PC-9 (cell line): ENCODE measurements around the gene WFIKKN1. TPM values are rescaled to one million over a fixed set of nuclear protein-coding genes. Genes with fewer than 3 reads are reported as not detected.
A peak's percentile ranks its signal among the peaks of the same experiment; 100 is the strongest.

Source experiments
- BruUV-seq: library from RNA; stranded (reverse); fragments of 400-500 nt; replicated peaks from 2 replicates; lab custom pipeline; 2021; lab: Mats Ljungman, UMichigan
- CTCF ChIA-PET: fragments of 300-600 bp; sonication (Branson Sonifier 250); formaldehyde crosslinking; loops from one replicate; lab custom pipeline; 2022; ENCODE audit warnings: antibody characterized with exemption; lab: Charles Lee
- POLR2A ChIA-PET: fragments of 300-600 bp; sonication (Branson Sonifier 250); formaldehyde crosslinking; loops from one replicate; lab custom pipeline; 2022; ENCODE audit warnings: antibody characterized with exemption; ENCODE audit not compliant: unreplicated experiment; lab: Charles Lee
- DNase-seq, 2 experiments: peaks; one replicate each; pipeline versions ENCODE4 v3.0.0 to v3.0.0-alpha.2; 2015 to 2022; ENCODE audit warnings: mixed read lengths in 1 of 2
- H2AFZ ChIP-seq: fragments of 200-600 bp; sonication (generic); 2 replicates; pipeline ENCODE4 v1.8.1; 2017; ENCODE audit warnings: antibody characterized with exemption
- H3F3A ChIP-seq: fragments of 200-600 bp; sonication (generic); 2 replicates; pipeline ENCODE4 v1.8.1; 2017; ENCODE audit warnings: antibody characterized with exemption, mild to moderate bottlenecking, low read depth; ENCODE audit not compliant: insufficient read depth
- H3K27ac ChIP-seq: fragments of 200-600 bp; sonication (generic); 2 replicates; pipeline ENCODE4 v1.6.1; 2016; ENCODE audit warnings: mixed run types
- H3K27me3 ChIP-seq: fragments of 200-600 bp; sonication (generic); 2 replicates; pipeline ENCODE4 v1.6.1; 2016; ENCODE audit warnings: low read depth, mixed run types; ENCODE audit not compliant: insufficient read depth
- H3K36me3 ChIP-seq: fragments of 200-600 bp; sonication (generic); 2 replicates; pipeline ENCODE4 v1.6.1; 2016; ENCODE audit warnings: low read depth, mixed run types
- H3K4me1 ChIP-seq: fragments of 200-600 bp; sonication (generic); replicated peaks from 2 replicates; pipeline ENCODE4 v1.6.1; 2016; ENCODE audit warnings: mixed run types; ENCODE audit not compliant: insufficient read depth
- H3K4me2 ChIP-seq: fragments of 200-600 bp; sonication (generic); 2 replicates; pipeline ENCODE4 v1.6.1; 2017; ENCODE audit warnings: mixed run types
- H3K4me3 ChIP-seq: fragments of 200-600 bp; sonication (generic); 2 replicates; pipeline ENCODE4 v1.6.1; 2016; ENCODE audit warnings: mixed run types
- H3K79me2 ChIP-seq: fragments of 200-600 bp; sonication (generic); 2 replicates; pipeline ENCODE4 v1.6.1; 2017; ENCODE audit warnings: low read depth, mixed run types
- H3K9me2 ChIP-seq: fragments of 200-600 bp; sonication (generic); 2 replicates; pipeline ENCODE4 v1.8.1; 2017; ENCODE audit warnings: mild to moderate bottlenecking; ENCODE audit not compliant: insufficient read depth
- H3K9me3 ChIP-seq: fragments of 200-600 bp; sonication (generic); 2 replicates; pipeline ENCODE4 v1.8.1; 2016; ENCODE audit warnings: low read depth; ENCODE audit not compliant: insufficient read depth
- H4K20me1 ChIP-seq: fragments of 200-600 bp; sonication (generic); 2 replicates; pipeline ENCODE4 v1.8.1; 2017; ENCODE audit not compliant: insufficient read depth
- EZH2 ChIP-seq: fragments of 200-600 bp; sonication (generic); IDR thresholded peaks from 2 replicates; pipeline ENCODE4 v1.8.0; 2017; ENCODE audit warnings: antibody characterized with exemption, low read depth
- intact Hi-C: fragments of 100-400 bp; cut with micrococcal nuclease; formaldehyde crosslinking; loops from one replicate; pipeline ENCODE4 v1.10.0; 2022; ENCODE audit not compliant: unreplicated experiment
- total RNA-seq: library from RNA; stranded (reverse); gene quantifications from 2 replicates; pipeline ENCODE4 v1.2.3, GENCODE V29; 2021
- TF ChIP-seq, protein P1 (sequence below): fragments of 200-600 bp; sonication (generic); conservative IDR thresholded peaks from 2 replicates; pipeline ENCODE4 v1.6.1; 2017; ENCODE audit warnings: mixed run types, antibody characterized with exemption, mild to moderate bottlenecking, moderate library complexity

WFIKKN1 gene
- total RNA-seq, 1 experiment from 2014 or later, result 6.9 TPM

DNA sequence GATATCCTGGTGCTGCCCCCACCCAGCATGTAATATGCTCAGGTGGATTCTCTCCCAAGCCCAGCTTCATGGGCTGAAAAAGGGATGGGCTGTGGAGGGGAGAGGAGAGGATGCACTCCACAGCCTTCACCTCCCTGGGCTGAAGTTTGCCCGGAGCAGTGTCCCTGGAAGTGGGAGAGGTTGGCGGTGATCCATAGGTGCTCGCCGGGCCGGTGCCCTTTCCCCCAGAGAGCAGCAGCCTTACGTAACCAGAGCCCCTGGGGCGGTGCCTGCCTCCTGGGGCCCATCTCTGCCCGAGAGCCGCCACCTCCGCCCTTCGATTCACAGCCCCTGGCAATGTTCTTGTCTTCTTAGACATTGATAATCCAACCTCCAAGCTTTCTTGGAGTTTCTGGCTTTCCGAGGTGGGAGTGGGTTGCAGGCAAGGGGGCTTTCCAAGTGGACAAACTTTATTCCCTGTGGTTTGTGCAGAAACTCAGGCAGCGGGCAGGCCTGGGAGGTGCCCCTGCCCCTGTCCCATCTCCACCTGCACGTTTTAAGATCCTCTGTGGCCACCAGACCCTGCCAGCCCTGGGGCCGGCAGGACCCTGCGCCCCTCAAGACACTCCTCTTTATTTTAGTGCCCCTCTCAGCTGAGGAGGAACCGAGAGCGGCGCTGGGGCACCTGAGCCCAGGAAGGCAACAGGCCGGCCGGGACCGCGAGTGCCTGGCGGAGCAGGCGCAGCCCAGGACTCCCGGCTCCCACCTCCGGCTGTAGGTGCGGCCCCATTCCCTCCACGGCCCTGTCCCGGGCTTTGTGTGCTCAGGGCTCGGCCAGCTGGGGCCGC, 15.3 kb downstream of the WFIKKN1 start:
- ChIA-PET CTCF (interaction anchor here (0.5 kb wide), 1 partner anchor 123 kb away, joined by 4 read pairs; no protein-coding TSS in a partner anchor), POLR2A (no interaction called here)
- Histone ChIP-seq H3K4me3 (peak overlapping the region; percentile 26; the same call in 1 of the 2 replicates), H3K79me2 (peaks cover 69% of the 10 kb centered on the region), H4K20me1 (peaks cover 17% of the 10 kb centered on the region; the same call in 1 of the 2 replicates), H3K27me3 (no peaks in the 10 kb centered on the region), H3K4me1 (peaks cover 65% of the 10 kb centered on the region), H3K27ac (peak overlapping the region; percentile 65), H3K9me2 (no peaks in the 10 kb centered on the region), H3F3A (peaks cover 33% of the 10 kb centered on the region), H3K36me3 (no peaks in the 10 kb centered on the region), H3K9me3 (no peaks in the 10 kb centered on the region), H2AFZ (no peak overlapping the region), H3K4me2 (peak overlapping the region; percentile 97)
- peak; percentile 66 to 94 for DNase-seq
- BruUV-seq, result no TSS peak
- TF ChIP-seq, protein P1, sequence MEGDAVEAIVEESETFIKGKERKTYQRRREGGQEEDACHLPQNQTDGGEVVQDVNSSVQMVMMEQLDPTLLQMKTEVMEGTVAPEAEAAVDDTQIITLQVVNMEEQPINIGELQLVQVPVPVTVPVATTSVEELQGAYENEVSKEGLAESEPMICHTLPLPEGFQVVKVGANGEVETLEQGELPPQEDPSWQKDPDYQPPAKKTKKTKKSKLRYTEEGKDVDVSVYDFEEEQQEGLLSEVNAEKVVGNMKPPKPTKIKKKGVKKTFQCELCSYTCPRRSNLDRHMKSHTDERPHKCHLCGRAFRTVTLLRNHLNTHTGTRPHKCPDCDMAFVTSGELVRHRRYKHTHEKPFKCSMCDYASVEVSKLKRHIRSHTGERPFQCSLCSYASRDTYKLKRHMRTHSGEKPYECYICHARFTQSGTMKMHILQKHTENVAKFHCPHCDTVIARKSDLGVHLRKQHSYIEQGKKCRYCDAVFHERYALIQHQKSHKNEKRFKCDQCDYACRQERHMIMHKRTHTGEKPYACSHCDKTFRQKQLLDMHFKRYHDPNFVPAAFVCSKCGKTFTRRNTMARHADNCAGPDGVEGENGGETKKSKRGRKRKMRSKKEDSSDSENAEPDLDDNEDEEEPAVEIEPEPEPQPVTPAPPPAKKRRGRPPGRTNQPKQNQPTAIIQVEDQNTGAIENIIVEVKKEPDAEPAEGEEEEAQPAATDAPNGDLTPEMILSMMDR, result no peak
- TF ChIP-seq EZH2, result no peak
- intact Hi-C loops, result loop anchor here (10.0 kb wide), 1 partner anchor 261 kb away; the partner anchor contains the start of gene PGAP6

DNA sequence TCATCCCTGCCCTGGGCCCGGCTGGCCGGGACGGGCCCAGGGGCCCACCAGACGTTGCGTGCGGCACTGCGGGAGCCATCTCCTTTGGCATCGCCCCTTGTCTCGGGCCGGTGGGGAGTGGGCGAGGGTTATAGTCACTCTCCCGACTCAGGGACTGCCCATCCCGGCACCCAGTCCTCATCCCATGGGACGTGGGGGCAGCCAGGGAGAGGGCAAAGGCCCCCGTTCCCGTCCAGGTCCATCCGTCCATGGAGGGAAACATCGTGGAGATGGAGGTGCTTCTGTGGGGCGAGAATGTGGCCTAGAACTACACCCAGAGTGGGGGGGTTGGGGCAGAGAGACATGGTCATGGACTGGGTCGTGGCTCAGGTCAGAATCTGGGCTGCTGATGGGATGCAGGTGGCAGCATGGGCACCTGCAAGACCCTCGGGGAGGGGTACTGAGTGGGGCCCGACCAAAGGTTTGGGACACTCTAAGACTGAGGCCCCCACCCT, 15.9 kb downstream of the WFIKKN1 start:
- DNase-seq, result no peak
- Histone ChIP-seq H3K4me3 (no peak overlapping the region), H3K27ac (peak overlapping the region; percentile 65), H3K9me3 (no peaks in the 10 kb centered on the region), H3K79me2 (peaks cover 69% of the 10 kb centered on the region), H4K20me1 (peaks cover 17% of the 10 kb centered on the region; the same call in 1 of the 2 replicates), H2AFZ (no peak overlapping the region), H3F3A (peaks cover 33% of the 10 kb centered on the region), H3K4me2 (peak overlapping the region; percentile 97; the same call in 1 of the 2 replicates), H3K9me2 (no peaks in the 10 kb centered on the region), H3K4me1 (peaks cover 65% of the 10 kb centered on the region), H3K27me3 (no peaks in the 10 kb centered on the region), H3K36me3 (no peaks in the 10 kb centered on the region)
- no peak for TF ChIP-seq EZH2
- TF ChIP-seq, protein P1, result no peak
- BruUV-seq, result no TSS peak
- intact Hi-C loops, result loop anchor here (10.0 kb wide), 1 partner anchor 262 kb away; the partner anchor contains the start of gene PGAP6
- POLR2A ChIA-PET, result no interaction called here
- CTCF ChIA-PET, result no interaction called here

DNA sequence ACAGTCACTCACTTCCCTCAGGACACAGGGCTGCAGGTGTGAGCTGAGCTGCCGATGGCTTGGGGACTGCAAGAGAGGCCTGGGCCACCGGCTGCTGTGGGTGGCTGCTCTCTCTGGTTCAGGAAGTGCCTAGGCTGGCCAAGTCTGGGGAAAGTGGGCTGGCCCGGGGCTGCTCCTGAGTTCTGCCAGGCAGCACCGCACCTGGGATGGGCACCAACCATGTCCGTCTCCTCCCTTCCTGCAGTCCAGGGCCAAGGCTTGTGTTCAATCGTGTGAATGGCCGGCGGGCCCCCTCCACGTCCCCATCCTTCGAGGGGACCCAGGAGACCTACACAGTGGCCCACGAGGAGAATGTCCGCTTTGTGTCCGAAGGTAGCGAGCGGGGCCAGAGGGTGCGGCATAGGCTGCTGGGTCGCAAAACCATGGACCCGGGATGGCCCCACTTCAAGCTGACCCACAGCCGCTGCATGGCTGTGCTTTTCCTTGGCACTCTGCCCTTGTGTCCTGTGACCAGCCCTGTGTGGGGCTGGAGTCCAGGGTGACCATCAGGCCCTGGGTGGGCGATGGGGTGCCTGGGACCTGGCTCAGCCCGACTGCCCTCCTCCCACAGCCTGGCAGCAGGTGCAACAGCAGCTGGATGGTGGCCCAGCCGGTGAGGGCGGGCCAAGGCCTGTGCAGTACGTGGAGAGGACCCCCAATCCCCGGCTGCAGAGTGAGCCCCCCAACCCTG, 16.6 kb downstream of the WFIKKN1 start:
- no peak for DNase-seq
- Histone ChIP-seq H3K36me3 (no peaks in the 10 kb centered on the region), H4K20me1 (peaks cover 17% of the 10 kb centered on the region; the same call in 1 of the 2 replicates), H3K79me2 (peaks cover 69% of the 10 kb centered on the region), H3K4me2 (peak overlapping the region; percentile 92), H3K4me1 (peaks cover 65% of the 10 kb centered on the region), H3F3A (peaks cover 33% of the 10 kb centered on the region), H3K27me3 (no peaks in the 10 kb centered on the region), H3K27ac (no peak overlapping the region), H2AFZ (no peak overlapping the region), H3K9me3 (no peaks in the 10 kb centered on the region), H3K4me3 (no peak overlapping the region; the same call in 1 of the 2 replicates), H3K9me2 (no peaks in the 10 kb centered on the region)
- BruUV-seq, result no TSS peak
- intact Hi-C loops, result loop anchor here (10.0 kb wide), 1 partner anchor 263 kb away; the partner anchor contains the start of gene PGAP6
- ChIA-PET CTCF (interaction anchor here (0.6 kb wide), 1 partner anchor 265 kb away, joined by 7 read pairs; no protein-coding TSS in a partner anchor), POLR2A (interaction anchor here (0.6 kb wide), 1 partner anchor 13 kb away, joined by 3 read pairs; no protein-coding TSS in a partner anchor)
- TF ChIP-seq, protein P1, result no peak
- no peak for TF ChIP-seq EZH2
